Raji (cell line): ENCODE results near the gene PIK3R3.

Source experiments
- POLR2A ChIP-seq: IDR thresholded peaks from 2 replicates; pipeline ENCODE4 v1.6.1; 2011; ENCODE audit warnings: low read depth, low read length, control low read depth; ENCODE audit not compliant: insufficient read depth

Gene PIK3R3

GRCh38 chr1:46094471-46095005 is 37.9 kb downstream of the PIK3R3 start:
- TF ChIP-seq POLR2A, result no peak

- no peak for TF ChIP-seq POLR2A
Measured at GRCh38 chr1:46087891-46088290, 44.5 kb downstream of the PIK3R3 start.

- no peak for TF ChIP-seq POLR2A
Measured at GRCh38 chr1:46086576-46086975, 45.9 kb downstream of the PIK3R3 start.

- no peak for TF ChIP-seq POLR2A
Measured at GRCh38 chr1:46084553-46085451, 47.6 kb downstream of the PIK3R3 start.

- no peak for TF ChIP-seq POLR2A
Measured at GRCh38 chr1:46083579-46083978, 48.9 kb downstream of the PIK3R3 start.

- no peak for TF ChIP-seq POLR2A
Measured at GRCh38 chr1:46081619-46082018, 50.8 kb downstream of the PIK3R3 start.

GRCh38 chr1:46081206-46081605 is 51.2 kb downstream of the PIK3R3 start:
- no peak for TF ChIP-seq POLR2A

- no peak for TF ChIP-seq POLR2A
Measured at GRCh38 chr1:46080257-46080656, 52.2 kb downstream of the PIK3R3 start.

- no peak for TF ChIP-seq POLR2A
Measured at GRCh38 chr1:46077644-46078043, 54.8 kb downstream of the PIK3R3 start.

GRCh38 chr1:46076343-46076742 is 56.1 kb downstream of the PIK3R3 start:
- no peak for TF ChIP-seq POLR2A

- TF ChIP-seq POLR2A, result no peak
Measured at GRCh38 chr1:46072975-46073374, 59.5 kb downstream of the PIK3R3 start.

GRCh38 chr1:46070164-46070814 is 62.1 kb downstream of the PIK3R3 start:
- no peak for TF ChIP-seq POLR2A

GRCh38 chr1:46068525-46068924 is 63.9 kb downstream of the PIK3R3 start:
- TF ChIP-seq POLR2A, result no peak

- no peak for TF ChIP-seq POLR2A
Measured at GRCh38 chr1:46067652-46068051, 64.8 kb downstream of the PIK3R3 start.

GRCh38 chr1:46065405-46065804 is 67.0 kb downstream of the PIK3R3 start:
- no peak for TF ChIP-seq POLR2A

- TF ChIP-seq POLR2A, result no peak
Measured at GRCh38 chr1:46064708-46065107, 67.7 kb downstream of the PIK3R3 start.
